Small intestine (tissue), 7 donors: Measurements from ENCODE around the gene ZDHHC7. TPM values are rescaled to one million over a fixed set of nuclear protein-coding genes. Genes with fewer than 3 reads are reported as not detected.
"Not testable (repeated sequence)": the region's sequence is repeated elsewhere in the genome, so short reads cannot be mapped to it uniquely, and the experiment has no call there.

Experiments used
- DNase-seq, 2 donors: peaks; one replicate each; pipeline versions ENCODE4 v3.0.0 to v3.0.0-alpha.2; 2013
- FAIRE-seq: peaks from 2 replicates; lab custom pipeline; 2012; peaks lifted over from hg19 to GRCh38; lab: Jason Lieb, UNC
- H3K27ac ChIP-seq, 3 donors: one replicate each; pipeline ENCODE4 v1.5.1; 2013; ENCODE audit warnings: low read length in 2 of 3, mild to moderate bottlenecking in 2 of 3, control low read depth in 1 of 3, inconsistent platforms in 1 of 3, low read depth in 1 of 3, moderate library complexity in 1 of 3
- H3K27me3 ChIP-seq, 3 donors: one replicate each; pipeline ENCODE4 v1.6.1; 2013; ENCODE audit warnings: low read length in 3 of 3, inconsistent platforms in 1 of 3; ENCODE audit not compliant: control insufficient read depth in 3 of 3, insufficient read depth in 3 of 3
- H3K36me3 ChIP-seq, 3 donors: one replicate each; pipeline ENCODE4 v1.6.1; 2013; ENCODE audit warnings: low read length in 3 of 3, inconsistent platforms in 1 of 3, low read depth in 1 of 3, mild to moderate bottlenecking in 1 of 3, moderate library complexity in 1 of 3; ENCODE audit not compliant: control insufficient read depth in 3 of 3, insufficient read depth in 2 of 3
- H3K4me1 ChIP-seq, 3 donors: one replicate each; pipeline ENCODE4 v1.6.1; 2013; ENCODE audit warnings: low read length in 2 of 3, inconsistent platforms in 1 of 3, low read depth in 1 of 3, mild to moderate bottlenecking in 1 of 3, moderate library complexity in 1 of 3; ENCODE audit not compliant: control insufficient read depth in 3 of 3, insufficient read depth in 2 of 3
- H3K4me3 ChIP-seq, 3 donors: one replicate each; pipeline ENCODE4 v1.5.1; 2013; ENCODE audit warnings: low read length in 3 of 3, control low read depth in 1 of 3, inconsistent platforms in 1 of 3, low read depth in 1 of 3, mild to moderate bottlenecking in 1 of 3, moderate library complexity in 1 of 3
- H3K9me3 ChIP-seq, 2 donors: one replicate each; pipeline ENCODE4 v1.6.1; 2013; ENCODE audit warnings: low read depth in 1 of 2, low read length in 1 of 2; ENCODE audit not compliant: control insufficient read depth in 2 of 2, insufficient read depth in 1 of 2
- WGBS, 3 donors: extraction: QIAGEN DNeasy Blood & Tissue Kit; methylation state at CpG; one replicate each; pipeline ENCODE4 v1.1.7; 2013; 5-methylcytosine and 5-hydroxymethylcytosine counted together
- polyA plus RNA-seq, 4 donors: library from polyadenylated mRNA; stranded (reverse) in 3 of 4; unstranded in 1 of 4; fragments of 200-250 nt in 3 of 4; fragments of 120-200 nt in 1 of 4; gene quantifications; one replicate each; pipeline versions ENCODE4 v1.2.1 to v1.2.3, GENCODE V29; 2013
- donor health status: healthy with polysubstance abuse.
- donor health status: control.
- donor health status: control.
- donor health status: Bipolar disorder and iron deficiency.
- donor health status: healthy.

The ZDHHC7 gene
- polyA plus RNA-seq, 4 donors: 16.5 to 57.5 (median 27.2) TPM

GRCh38 chr16:85040685-85041084, 29.4 kb upstream of the ZDHHC7 start:
- no peak overlapping the region for H3K27ac ChIP-seq
- H3K4me1 ChIP-seq: no peaks in the 10 kb centered on the region
- DNase-seq (no peak), FAIRE-seq (no peak)
- H3K4me3 ChIP-seq: no peak overlapping the region
- no peaks in the 10 kb centered on the region for H3K9me3 ChIP-seq
- whole genome bisulfite sequencing, 3 donors: 79 to 93% (median 92%) methylated on average over 6 of the region's 6 CpGs
- H3K36me3 ChIP-seq: peaks cover 0 to 4% (median 0%) of the 10 kb centered on the region in 3 donors
- H3K27me3 ChIP-seq: no peaks in the 10 kb centered on the region

GRCh38 chr16:85037721-85038120, 26.4 kb upstream of the ZDHHC7 start:
- DNase-seq (no peak), FAIRE-seq (no peak)
- H3K4me1 ChIP-seq: no peaks in the 10 kb centered on the region
- H3K36me3 ChIP-seq: peaks cover 0 to 8% (median 2%) of the 10 kb centered on the region in 3 donors
- H3K27ac ChIP-seq: no peak overlapping the region
- H3K9me3 ChIP-seq: no peaks in the 10 kb centered on the region
- no peaks in the 10 kb centered on the region for H3K27me3 ChIP-seq
- WGBS, 3 donors: 86 to 93% (median 88%) methylated on average over 5 of the region's 5 CpGs
- H3K4me3 ChIP-seq: no peak overlapping the region

DNA sequence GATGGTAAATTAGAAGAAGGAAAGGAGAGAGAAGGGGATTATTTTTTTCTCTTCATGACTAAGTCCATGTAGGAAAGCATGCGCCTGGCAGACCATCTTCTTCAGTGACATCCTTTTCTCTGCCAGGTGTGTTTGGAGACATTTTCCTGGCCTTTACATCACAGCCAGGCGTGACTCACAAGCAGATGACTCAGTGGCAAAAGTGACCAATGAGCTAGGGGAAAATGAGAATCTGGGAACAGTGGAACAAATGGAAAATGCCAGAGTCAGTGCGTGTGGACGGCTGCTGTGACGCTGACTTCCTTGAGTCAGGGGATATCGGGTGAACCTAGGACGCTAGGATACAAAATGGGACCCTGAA, 25.7 kb upstream of the ZDHHC7 start:
- WGBS, 3 donors: 84 to 91% (median 89%) methylated on average over 7 of the region's 7 CpGs
- Histone ChIP-seq H3K27ac (no peak overlapping the region), H3K36me3 (peaks cover 0 to 11% (median 2%) of the 10 kb centered on the region in 3 donors)

DNA sequence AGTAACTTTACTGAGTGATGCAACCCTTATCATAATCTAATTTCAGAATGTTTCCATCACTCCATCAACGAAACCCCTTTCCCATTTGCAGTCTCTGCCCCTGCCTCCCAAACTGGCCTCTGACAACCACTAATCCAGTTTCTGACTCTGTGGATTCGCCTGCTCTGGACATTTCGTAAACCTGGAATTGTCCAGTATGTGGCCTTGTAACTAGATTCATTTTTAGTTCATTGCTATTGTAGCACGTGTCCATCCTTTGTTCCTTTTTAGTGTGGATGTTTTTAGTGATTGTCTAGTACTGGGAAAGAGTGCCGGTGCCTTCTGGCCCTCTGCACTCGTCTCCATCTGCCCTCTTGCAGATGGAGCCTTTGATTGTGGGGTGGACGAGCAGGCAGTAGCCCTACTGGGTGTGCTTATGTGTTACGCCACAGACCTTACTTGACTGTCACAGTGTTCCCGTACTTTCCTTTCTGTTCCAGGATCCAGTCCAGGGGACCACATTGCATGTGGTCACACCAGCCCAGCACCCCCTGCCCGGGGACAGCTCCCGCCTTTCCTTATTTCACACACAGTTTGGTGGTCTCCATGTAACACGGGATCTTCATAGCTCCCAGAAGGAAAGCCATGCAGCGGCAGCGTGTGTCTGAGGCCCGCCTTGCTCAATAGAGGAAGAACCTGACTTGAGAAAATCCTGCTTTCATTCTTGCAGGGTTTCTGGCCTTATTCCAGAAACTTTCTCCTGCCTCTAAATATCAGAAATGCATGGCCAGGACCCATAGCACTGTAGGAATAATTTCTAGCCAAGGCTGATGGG, 25.1 kb upstream of the ZDHHC7 start:
- DNase-seq (no peak), FAIRE-seq (no peak)
- Histone ChIP-seq H3K36me3 (peaks cover 0 to 11% (median 2%) of the 10 kb centered on the region in 3 donors), H3K27ac (no peak overlapping the region), H3K27me3 (no peaks in the 10 kb centered on the region), H3K4me3 (no peak overlapping the region), H3K4me1 (no peaks in the 10 kb centered on the region), H3K9me3 (no peaks in the 10 kb centered on the region)
- WGBS, 3 donors: 85 to 87% (median 85%) methylated on average over 15 of the region's 15 CpGs

More for the DNA sequence above, 25.7 kb upstream of the ZDHHC7 start:
- FAIRE-seq (no peak), DNase-seq (no peak)
- H3K27me3 ChIP-seq: no peaks in the 10 kb centered on the region
- H3K4me3 ChIP-seq: no peak overlapping the region
- H3K9me3 ChIP-seq: no peaks in the 10 kb centered on the region
- H3K4me1 ChIP-seq: no peaks in the 10 kb centered on the region

GRCh38 chr16:85034591-85035433, 23.5 kb upstream of the ZDHHC7 start:
- 86 to 89% (median 86%) methylated on average over 18 of the region's 18 CpGs for WGBS, 3 donors

DNA sequence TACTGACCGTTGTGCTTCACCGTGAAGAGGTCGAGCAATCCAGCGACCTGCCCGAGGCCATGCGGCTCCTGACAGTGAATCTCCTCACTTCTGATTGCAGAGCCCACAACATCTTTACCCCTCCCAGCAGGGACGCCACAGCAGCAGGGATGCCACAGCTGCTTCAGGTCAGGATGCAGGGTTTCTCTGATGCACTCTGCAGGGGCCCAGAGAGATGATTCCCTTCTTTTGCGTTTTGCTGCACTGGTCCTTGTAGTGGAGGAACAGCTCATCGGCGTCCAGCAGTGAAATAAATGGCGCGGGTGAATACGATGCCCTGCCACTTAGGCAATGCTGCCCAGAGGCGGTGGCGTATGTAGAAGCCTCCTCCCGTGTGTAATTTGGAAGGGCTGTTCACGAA, 21.8 kb upstream of the ZDHHC7 start:
- H3K36me3 ChIP-seq: peaks cover 0 to 11% (median 2%) of the 10 kb centered on the region in 3 donors
- DNase-seq (no peak), FAIRE-seq (no peak)
- 91 to 95% (median 93%) methylated on average over 17 of the region's 17 CpGs for WGBS, 3 donors
- H3K4me1 ChIP-seq: peaks cover 0 to 13% (median 0%) of the 10 kb centered on the region in 3 donors
- peaks cover 0 to 11% (median 0%) of the 10 kb centered on the region in 3 donors for H3K27me3 ChIP-seq
- no peak overlapping the region for H3K27ac ChIP-seq
- H3K9me3 ChIP-seq: no peaks in the 10 kb centered on the region
- H3K4me3 ChIP-seq: no peak overlapping the region

More at GRCh38 chr16:85034591-85035433, 23.5 kb upstream of the ZDHHC7 start:
- Histone ChIP-seq H3K36me3 (peaks cover 0 to 11% (median 2%) of the 10 kb centered on the region in 3 donors), H3K9me3 (no peaks in the 10 kb centered on the region), H3K27ac (no peak overlapping the region), H3K4me1 (peaks cover 0 to 2% (median 0%) of the 10 kb centered on the region in 3 donors), H3K4me3 (no peak overlapping the region), H3K27me3 (no peaks in the 10 kb centered on the region)
- DNase-seq (no peak), FAIRE-seq (no peak)

- Histone ChIP-seq H3K27me3 (peaks cover 0 to 14% (median 0%) of the 10 kb centered on the region in 3 donors), H3K4me1 (peaks cover 0 to 15% (median 0%) of the 10 kb centered on the region in 3 donors)
- H3K27ac ChIP-seq, FAIRE-seq, H3K9me3 ChIP-seq, H3K36me3 ChIP-seq, DNase-seq, H3K4me3 ChIP-seq: not testable (repeated sequence)
- WGBS, 3 donors: 94 to 99% (median 95%) methylated on average over 4 of the region's 4 CpGs
Measured at GRCh38 chr16:85032187-85032586, 20.9 kb upstream of the ZDHHC7 start.

- Histone ChIP-seq H3K36me3 (peaks cover 0 to 7% (median 2%) of the 10 kb centered on the region in 3 donors), H3K27ac (no peak overlapping the region), H3K9me3 (no peaks in the 10 kb centered on the region), H3K4me3 (no peak overlapping the region), H3K27me3 (peaks cover 0 to 14% (median 0%) of the 10 kb centered on the region in 3 donors), H3K4me1 (peaks cover 0 to 15% (median 1%) of the 10 kb centered on the region in 3 donors)
- 61 to 78% (median 62%) methylated on average over 5 of the region's 5 CpGs for WGBS, 3 donors
- no peak for DNase-seq
- FAIRE-seq: no peak
Measured at GRCh38 chr16:85031451-85031850, 20.1 kb upstream of the ZDHHC7 start.
